ENCODE data around the gene NDUFAF7.

DNA sequence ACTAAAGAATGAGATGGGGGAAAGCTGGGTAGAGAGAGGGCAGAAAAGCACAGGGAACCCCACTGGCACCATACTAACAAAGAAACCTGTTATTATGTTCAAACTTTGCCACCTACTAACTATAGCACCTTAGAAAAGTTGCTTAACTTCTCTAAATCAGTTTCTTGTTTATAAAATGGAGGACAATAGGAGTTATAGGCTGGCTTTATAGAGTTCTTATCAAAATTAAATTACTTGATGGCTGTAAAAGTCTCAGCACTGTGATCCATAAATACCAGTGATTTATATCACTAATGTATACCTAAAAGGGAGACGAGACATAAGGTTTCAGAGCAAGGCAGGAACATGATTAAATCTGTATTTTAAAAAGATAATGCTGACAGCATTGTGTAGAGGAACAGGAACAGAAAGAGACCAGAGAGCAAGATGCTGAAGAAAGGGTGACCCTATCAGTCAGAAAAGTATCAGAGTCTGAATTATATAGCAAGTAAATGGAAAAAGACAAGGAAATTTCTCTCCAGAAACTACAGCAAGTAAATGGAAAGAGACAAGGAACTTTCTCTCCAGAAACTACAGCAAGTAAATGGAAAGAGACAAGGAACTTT is 64.1 kb downstream of the NDUFAF7 start:
- TF ChIP-seq, protein P1, sequence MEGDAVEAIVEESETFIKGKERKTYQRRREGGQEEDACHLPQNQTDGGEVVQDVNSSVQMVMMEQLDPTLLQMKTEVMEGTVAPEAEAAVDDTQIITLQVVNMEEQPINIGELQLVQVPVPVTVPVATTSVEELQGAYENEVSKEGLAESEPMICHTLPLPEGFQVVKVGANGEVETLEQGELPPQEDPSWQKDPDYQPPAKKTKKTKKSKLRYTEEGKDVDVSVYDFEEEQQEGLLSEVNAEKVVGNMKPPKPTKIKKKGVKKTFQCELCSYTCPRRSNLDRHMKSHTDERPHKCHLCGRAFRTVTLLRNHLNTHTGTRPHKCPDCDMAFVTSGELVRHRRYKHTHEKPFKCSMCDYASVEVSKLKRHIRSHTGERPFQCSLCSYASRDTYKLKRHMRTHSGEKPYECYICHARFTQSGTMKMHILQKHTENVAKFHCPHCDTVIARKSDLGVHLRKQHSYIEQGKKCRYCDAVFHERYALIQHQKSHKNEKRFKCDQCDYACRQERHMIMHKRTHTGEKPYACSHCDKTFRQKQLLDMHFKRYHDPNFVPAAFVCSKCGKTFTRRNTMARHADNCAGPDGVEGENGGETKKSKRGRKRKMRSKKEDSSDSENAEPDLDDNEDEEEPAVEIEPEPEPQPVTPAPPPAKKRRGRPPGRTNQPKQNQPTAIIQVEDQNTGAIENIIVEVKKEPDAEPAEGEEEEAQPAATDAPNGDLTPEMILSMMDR (IDR thresholded peaks at IDR 0.05): no peak
- TF ChIP-seq EP300 (IDR thresholded peaks at IDR 0.05; ENCODE audit: low read depth) (no peak), POLR2AphosphoS5 (IDR thresholded peaks at IDR 0.05) (no peak)

Measured in transverse colon (tissue), 4 donors.